ENCODE measurements around the gene ATAD3C. TPM values are rescaled to one million over a fixed set of nuclear protein-coding genes. Genes with fewer than 3 reads are reported as not detected.
"Not testable (repeated sequence)": the region's sequence is repeated elsewhere in the genome, so short reads cannot be mapped to it uniquely, and the experiment has no call there.

Gene ATAD3C
- total RNA-seq, 1 donor from 2014 or later = under 0.01 TPM

GRCh38 chr1:1441002-1441888 is 8.2 kb upstream of the ATAD3C start:
- DNase-seq (ENCODE audit: low read depth in 2 of 2) = peak; percentile 34 to 65

DNA sequence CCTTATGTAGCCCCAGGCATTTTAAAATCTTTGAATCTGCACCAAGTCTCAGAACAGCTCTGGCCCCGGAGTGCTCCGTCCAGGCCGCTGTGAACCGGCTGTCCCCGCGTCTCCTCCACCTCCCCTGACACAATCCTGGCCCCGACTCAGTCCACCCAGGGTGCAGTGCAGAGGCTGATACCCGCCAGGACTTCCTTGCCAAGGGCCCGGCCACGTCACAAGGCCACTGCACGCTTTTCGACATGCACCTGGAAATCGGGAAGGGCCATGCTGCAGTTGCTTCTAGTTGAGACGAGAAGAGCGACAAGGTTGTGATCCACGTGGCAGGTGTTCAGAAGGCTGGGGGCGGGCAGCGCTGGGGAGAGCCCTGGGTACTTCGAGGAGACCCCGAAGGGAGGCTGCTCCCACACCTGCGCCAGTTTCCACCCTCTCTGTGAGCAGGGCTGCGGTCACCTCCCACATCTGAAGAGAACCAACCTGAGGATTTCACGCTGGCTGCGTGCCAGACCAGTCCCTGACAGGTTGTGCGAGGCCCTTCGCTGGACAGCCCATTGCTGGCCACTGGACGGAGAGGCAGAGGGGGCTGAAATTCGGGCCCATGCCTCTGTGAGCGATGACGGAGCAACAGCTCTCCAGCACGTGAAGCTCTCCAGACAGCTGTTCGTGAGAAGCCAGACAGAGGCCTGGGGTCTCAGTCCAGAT is 7.3 kb upstream of the ATAD3C start:
- DNase-seq (ENCODE audit: low read depth in 2 of 2) = no peak

DNA sequence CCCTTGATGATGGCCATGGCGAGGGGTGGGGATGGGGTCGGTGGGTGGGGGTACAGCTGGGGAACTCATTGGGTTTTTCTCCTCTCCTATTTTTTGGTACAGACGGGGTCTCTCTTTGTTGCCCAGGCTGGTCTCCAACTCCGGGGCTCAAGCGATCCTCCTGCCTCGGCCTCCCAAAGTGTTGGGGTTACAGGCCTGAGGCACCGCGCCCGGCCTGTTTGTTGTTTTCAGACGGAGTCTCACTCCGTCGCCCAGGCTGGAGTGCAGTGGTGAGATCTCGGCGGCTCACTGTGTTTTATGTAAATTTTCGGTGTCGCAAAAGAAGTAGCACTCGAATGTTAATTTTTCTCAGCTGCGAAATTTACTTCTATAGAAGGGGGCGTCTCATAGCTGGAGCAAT is 2.9 kb upstream of the ATAD3C start:
- not testable (repeated sequence) for DNase-seq (ENCODE audit: low read depth in 2 of 2)

- DNase-seq (ENCODE audit: low read depth in 2 of 2) = not testable (repeated sequence)
These were observed 1.1 kb downstream of the ATAD3C start for GRCh38 chr1:1450616-1451015.

DNA sequence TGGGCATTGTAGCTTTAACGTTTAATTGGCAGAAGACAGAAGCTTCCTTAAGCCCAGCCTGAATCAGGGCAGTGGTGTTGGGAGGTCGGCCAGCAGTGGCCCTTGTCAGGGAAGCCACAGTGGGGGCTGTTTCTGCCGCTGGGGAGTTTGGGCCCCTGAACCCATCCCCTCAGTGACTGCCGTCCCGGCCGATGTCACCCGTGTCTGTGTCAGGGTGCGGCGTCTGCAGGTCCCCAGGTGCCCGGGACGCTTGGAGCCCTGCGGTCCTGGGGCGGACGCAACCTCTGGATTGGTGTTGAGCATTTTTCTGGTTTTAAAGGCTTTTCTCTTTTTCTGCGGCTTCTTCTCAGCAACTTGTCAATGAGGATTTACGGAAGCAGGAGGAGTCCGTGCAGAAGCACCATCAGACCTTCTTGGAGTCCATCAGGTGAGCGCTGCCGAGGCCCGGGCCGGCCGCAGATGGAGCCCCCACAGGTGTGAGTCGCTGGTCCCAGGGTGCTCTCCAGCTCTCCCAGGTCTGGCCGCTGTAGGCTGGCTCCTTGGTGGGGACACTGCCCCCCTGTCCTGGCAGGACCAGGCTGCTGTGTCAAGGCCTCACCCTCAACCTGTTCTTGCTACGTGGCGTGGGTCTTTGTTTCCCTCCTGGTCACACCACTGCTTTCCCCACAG is 2.3 kb downstream of the ATAD3C start:
- no peak for DNase-seq (ENCODE audit: low read depth in 2 of 2)

- DNase-seq (ENCODE audit: low read depth in 2 of 2) = not testable (repeated sequence)
These were observed 2.9 kb downstream of the ATAD3C start for GRCh38 chr1:1452365-1452739.

GRCh38 chr1:1452882-1453281 is 3.4 kb downstream of the ATAD3C start:
- no peak for DNase-seq (ENCODE audit: low read depth in 2 of 2)

- DNase-seq (ENCODE audit: low read depth in 2 of 2) = not testable (repeated sequence)
These were observed 5.0 kb downstream of the ATAD3C start for GRCh38 chr1:1454286-1455056.

GRCh38 chr1:1455366-1455884 is 5.9 kb downstream of the ATAD3C start:
- no peak for DNase-seq (ENCODE audit: low read depth in 2 of 2)

GRCh38 chr1:1455934-1456333 is 6.4 kb downstream of the ATAD3C start:
- not testable (repeated sequence) for DNase-seq (ENCODE audit: low read depth in 2 of 2)

GRCh38 chr1:1456683-1457255 is 7.3 kb downstream of the ATAD3C start:
- not testable (repeated sequence) for DNase-seq (ENCODE audit: low read depth in 2 of 2)

- not testable (repeated sequence) for DNase-seq (ENCODE audit: low read depth in 2 of 2)
These were observed 9.7 kb downstream of the ATAD3C start for GRCh38 chr1:1459156-1459555.

DNA sequence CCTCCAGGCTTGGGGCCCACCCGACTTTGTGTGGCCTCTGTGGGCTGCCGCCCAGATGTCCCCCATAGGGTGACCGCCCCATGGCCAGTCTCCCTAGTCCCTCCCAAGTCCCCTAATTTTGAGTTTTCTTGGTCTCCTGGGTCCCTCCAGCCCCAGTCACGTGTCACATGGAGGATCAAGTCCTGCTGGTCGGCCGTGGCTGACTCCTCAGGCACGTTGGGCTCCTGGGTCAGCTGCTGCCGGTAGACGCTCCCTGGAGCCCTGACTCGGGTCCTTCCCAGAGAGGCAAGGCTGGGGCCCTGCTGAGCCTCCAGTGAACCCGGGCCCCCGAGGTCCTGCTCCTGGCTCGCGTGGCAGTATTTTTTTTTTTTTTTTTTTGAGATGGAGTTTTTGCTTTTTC is 10.2 kb downstream of the ATAD3C start:
- DNase-seq (ENCODE audit: low read depth in 2 of 2) = not testable (repeated sequence)

GRCh38 chr1:1460540-1461130 is 11.1 kb downstream of the ATAD3C start:
- DNase-seq (ENCODE audit: low read depth in 2 of 2) = no peak

GRCh38 chr1:1461721-1462317 is 12.3 kb downstream of the ATAD3C start:
- DNase-seq (ENCODE audit: low read depth in 2 of 2) = no peak

DNA sequence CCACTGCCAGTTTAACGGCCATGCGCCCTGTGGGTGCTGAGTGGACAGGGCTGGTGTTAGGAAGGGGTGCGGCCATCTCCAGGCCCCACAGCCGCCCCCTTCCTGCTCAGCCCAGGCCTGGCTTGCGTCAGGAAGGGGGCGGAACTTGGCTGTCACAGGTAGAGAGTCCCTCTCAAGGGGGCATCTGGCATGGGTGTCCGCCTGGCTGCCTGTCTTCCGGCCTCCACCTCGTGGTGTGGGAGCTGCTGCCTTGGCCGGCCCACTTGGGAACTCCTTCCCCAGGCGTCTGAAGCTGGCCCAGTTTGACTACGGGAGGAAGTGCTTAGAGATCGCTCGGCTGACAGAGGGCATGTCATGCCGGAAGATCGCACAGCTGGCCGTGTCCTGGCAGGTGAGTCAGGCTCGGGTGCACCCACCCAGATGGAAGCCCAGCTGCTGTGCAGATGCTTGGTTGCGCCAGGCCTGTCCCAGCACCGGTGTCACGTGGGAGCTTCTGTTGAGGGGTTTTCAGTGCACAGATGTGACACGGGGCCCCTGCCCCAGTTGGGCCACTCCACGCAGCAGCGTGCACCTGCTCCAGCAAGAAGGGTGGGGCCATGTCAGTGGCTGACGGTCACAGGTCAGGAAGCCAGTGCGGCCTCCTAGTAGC is 13.0 kb downstream of the ATAD3C start:
- DNase-seq (ENCODE audit: low read depth in 2 of 2) = peak in 1 of 2 donors; percentile 29

DNA sequence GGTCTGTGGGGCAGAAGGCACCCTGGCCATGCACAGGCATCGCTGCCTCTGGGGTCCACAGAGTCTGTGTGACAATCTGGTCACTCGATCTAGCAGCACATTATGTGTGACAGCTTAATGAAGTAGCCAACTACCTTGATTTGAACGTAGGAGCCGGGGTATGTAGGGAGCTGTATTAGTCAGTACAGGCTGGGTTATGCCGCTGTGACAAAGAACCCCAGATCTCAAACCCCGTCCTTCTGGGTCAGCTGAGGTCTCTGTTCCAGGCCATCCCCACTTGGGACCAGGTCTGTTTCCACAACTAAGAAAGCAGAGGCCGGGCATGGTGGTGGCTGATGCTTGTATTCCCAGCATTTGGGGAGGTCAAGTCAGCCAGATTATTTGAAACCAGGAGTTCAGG is 13.8 kb downstream of the ATAD3C start:
- DNase-seq (ENCODE audit: low read depth in 2 of 2) = no peak

GRCh38 chr1:1468196-1468985 is 18.9 kb downstream of the ATAD3C start:
- not testable (repeated sequence) for DNase-seq (ENCODE audit: low read depth in 2 of 2)
